ENCODE results near the gene FAM181B.

DNA sequence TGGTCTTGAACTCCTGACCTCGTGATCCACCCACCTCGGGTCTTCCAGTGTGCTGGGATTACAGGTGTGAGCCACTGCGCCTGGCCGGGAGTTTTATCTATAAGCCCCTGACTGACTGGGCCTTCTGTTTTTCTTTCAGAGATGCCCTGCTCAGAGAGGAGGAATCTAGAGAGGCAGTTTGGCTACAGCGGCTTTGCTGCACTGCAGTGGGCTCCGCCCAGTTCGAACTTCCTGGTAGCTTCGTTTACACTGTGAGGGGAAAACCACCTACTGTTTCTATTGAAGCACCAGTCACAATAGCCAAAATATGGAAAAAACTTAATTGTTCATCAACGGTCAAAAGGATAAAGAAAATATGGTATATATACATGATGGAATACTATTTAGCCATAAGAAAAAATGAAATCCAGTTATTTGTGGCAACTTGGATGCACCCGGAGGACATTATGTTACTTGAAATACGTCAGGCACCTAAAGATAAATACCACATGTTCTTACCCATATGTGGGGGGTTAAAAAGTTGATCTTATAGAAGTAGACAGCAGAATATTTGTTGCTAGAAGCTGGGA is 31.9 kb upstream of the FAM181B start:
- no peak for TF ChIP-seq POLR2A (IDR thresholded peaks at IDR 0.05)
- TF ChIP-seq, protein P1, sequence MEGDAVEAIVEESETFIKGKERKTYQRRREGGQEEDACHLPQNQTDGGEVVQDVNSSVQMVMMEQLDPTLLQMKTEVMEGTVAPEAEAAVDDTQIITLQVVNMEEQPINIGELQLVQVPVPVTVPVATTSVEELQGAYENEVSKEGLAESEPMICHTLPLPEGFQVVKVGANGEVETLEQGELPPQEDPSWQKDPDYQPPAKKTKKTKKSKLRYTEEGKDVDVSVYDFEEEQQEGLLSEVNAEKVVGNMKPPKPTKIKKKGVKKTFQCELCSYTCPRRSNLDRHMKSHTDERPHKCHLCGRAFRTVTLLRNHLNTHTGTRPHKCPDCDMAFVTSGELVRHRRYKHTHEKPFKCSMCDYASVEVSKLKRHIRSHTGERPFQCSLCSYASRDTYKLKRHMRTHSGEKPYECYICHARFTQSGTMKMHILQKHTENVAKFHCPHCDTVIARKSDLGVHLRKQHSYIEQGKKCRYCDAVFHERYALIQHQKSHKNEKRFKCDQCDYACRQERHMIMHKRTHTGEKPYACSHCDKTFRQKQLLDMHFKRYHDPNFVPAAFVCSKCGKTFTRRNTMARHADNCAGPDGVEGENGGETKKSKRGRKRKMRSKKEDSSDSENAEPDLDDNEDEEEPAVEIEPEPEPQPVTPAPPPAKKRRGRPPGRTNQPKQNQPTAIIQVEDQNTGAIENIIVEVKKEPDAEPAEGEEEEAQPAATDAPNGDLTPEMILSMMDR (IDR thresholded peaks at IDR 0.05): no peak

All from right lobe of liver (tissue), 4 donors.